Measurements from ENCODE around the gene PYGM. TPM values are rescaled to one million over a fixed set of nuclear protein-coding genes. Genes with fewer than 3 reads are reported as not detected.

The PYGM gene
- polyA plus RNA-seq, 1 experiment = 0.14 TPM

DNA sequence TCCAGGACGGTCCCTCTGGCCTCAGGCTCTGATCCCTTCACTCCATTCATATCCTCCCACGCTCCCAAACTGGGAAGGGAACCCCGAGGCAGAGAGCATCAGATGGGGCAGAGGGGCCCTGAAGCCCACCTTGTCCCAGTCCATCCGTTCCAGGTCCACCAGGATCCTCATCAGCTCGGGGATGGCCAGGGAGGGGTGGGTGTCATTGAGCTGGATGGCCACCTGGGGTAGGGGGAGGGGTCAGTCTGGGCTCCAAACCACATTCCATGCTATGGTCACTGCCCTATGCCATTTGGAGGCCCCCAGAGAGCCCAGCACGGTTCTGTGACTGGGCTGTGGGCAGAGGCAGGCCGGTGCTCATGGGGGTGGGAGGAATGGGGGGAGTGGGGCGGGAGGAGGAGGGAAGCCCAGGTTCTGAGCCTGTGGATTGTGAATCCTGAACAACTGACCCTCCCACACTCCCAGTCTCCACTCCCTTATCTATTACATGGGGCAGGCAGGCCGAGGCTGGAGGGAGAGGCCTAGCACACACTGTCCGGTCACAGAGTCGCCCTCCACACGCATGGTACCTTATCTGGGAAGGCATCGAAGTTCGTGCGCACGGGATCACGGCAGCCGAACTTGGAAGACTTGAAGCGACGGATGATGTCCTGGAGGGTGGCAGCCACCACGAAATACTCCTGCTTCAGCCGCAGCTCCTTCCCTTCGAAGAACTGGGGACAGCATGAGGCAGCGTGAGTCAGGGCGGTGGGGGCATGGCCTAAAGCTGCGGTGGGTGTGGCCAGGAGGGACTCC is 5.5 kb downstream of the PYGM start:
- TF ChIP-seq, protein P1, sequence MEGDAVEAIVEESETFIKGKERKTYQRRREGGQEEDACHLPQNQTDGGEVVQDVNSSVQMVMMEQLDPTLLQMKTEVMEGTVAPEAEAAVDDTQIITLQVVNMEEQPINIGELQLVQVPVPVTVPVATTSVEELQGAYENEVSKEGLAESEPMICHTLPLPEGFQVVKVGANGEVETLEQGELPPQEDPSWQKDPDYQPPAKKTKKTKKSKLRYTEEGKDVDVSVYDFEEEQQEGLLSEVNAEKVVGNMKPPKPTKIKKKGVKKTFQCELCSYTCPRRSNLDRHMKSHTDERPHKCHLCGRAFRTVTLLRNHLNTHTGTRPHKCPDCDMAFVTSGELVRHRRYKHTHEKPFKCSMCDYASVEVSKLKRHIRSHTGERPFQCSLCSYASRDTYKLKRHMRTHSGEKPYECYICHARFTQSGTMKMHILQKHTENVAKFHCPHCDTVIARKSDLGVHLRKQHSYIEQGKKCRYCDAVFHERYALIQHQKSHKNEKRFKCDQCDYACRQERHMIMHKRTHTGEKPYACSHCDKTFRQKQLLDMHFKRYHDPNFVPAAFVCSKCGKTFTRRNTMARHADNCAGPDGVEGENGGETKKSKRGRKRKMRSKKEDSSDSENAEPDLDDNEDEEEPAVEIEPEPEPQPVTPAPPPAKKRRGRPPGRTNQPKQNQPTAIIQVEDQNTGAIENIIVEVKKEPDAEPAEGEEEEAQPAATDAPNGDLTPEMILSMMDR (IDR thresholded peaks at IDR 0.05; ENCODE audit: low read depth, low read length) = no peak
- no peak overlapping the region for H3K4me3 ChIP-seq (ENCODE audit: low read depth, low read length)
- ChIA-PET CTCF (no interaction called here), POLR2A (no interaction called here)
- H3K27me3 ChIP-seq (ENCODE audit: control insufficient read depth, insufficient read depth, low read length) = no peaks in the 10 kb centered on the region
- H3K9me3 ChIP-seq (ENCODE audit: control insufficient read depth, insufficient read depth, low read length) = no peaks in the 10 kb centered on the region; the same call in 1 of the 2 replicates
- DNase-seq (ENCODE audit: low read depth, low spot score) = no peak
- no peak overlapping the region for H3K27ac ChIP-seq (ENCODE audit: low read depth, low read length)

DNA sequence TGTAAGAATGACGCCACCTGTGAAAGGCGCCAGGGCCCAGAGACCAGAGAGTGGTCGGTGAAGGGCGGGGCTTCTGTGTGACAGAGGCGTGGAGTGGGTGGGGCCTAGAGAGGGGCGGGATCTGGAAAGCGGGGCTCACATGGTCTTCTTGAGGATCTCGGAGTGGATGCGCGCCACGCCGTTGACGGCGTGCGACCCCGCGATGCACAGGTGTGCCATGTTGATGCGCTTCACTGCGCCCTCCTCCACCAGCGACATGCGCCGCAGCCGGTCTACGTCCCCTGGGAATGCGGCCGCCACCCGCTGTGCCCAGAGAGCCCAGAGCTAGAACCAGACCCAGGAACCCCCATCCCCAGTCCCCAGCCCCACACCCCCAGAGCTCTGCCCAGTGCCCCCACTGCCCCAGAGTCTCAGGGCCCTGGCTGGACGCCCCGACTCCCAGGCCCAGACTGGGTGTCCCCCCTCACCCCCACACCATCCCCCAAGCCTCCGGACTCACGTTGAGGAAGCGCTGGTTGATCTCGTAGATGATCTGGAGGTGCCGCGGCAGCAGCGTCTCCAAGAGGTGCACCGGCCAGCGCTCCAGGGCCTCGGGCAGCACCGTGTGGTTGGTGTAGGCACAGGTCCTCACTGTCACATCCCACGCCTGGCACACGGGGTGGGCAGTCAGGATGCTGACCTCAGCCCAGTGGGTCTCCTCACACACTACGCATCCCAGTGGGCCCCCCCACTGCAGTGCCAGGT is 6.2 kb downstream of the PYGM start:
- DNase-seq (ENCODE audit: low read depth, low spot score) = no peak
- Histone ChIP-seq H3K27me3 (ENCODE audit: control insufficient read depth, insufficient read depth, low read length) (no peaks in the 10 kb centered on the region), H3K4me3 (ENCODE audit: low read depth, low read length) (no peak overlapping the region), H3K27ac (ENCODE audit: low read depth, low read length) (no peak overlapping the region), H3K9me3 (ENCODE audit: control insufficient read depth, insufficient read depth, low read length) (no peaks in the 10 kb centered on the region; the same call in 1 of the 2 replicates)
- TF ChIP-seq, protein P1 (IDR thresholded peaks at IDR 0.05; ENCODE audit: low read depth, low read length) = no peak
- ChIA-PET POLR2A (no interaction called here), CTCF (interaction anchor here (1.3 kb wide), 1 partner anchor 11 kb away, joined by 4 read pairs; no protein-coding TSS in a partner anchor)

DNA sequence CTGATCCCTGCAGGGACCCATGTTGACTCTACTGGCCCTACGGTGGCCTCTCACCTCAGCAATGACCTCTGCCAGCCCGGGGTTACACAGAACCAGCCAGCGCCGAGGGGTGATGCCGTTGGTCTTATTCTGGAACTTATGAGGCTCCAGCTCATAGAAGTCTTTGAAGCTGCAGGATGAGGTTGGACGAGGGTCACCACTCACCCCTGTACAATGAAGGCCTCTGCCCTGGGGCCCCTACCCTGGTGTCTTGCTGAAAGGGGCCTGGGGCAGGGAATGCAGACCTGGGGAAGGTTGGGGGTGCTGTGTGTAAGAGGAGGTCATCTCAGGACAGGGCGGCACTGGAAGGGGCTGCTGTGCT is 6.8 kb downstream of the PYGM start:
- H3K9me3 ChIP-seq (ENCODE audit: control insufficient read depth, insufficient read depth, low read length) = no peaks in the 10 kb centered on the region; the same call in 1 of the 2 replicates
- TF ChIP-seq, protein P1 (IDR thresholded peaks at IDR 0.05; ENCODE audit: low read depth, low read length) = no peak
- ChIA-PET CTCF (interaction anchor here (1.3 kb wide), 1 partner anchor 10 kb away, joined by 4 read pairs; no protein-coding TSS in a partner anchor), POLR2A (no interaction called here)
- H3K27ac ChIP-seq (ENCODE audit: low read depth, low read length) = no peak overlapping the region
- no peak overlapping the region for H3K4me3 ChIP-seq (ENCODE audit: low read depth, low read length)
- no peaks in the 10 kb centered on the region for H3K27me3 ChIP-seq (ENCODE audit: control insufficient read depth, insufficient read depth, low read length)
- no peak for DNase-seq (ENCODE audit: low read depth, low spot score)

DNA sequence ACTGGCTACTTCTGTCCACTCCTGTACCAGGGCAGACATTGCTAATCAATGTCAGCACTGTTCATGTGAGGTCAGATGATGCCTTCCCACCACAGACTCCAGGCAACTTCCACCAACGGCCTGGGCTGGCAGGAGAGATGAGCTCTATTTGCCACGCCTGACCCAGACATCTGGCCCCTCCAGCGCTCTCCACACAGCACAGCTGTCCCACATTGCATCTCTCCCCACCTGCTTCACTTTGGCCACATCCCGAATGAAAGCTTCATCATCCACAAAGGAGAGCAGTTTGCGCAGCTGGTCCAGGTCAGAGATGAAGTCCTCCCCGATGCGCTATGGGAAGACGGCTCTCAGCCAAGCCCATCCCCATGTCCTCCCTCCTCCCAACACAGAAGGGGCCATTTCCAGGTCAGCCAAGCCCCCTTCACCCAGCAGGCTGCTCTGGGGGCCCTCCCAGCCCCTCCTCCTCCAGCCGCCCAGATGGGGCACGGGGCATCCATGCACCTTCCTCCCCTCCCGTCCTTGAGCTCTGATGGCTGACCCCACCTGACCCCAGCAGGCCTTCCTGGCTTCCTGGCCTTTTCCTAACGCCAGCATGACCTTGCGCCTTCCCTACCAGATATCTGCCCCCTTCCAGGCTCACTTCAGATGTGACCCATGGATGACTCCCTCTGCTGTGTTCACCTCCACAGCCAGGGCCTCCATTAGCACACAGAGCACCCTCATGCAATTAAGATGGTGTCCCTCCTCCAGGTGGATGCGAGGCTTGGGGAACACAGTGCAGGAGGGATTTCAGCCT is 7.4 kb downstream of the PYGM start:
- no peak for DNase-seq (ENCODE audit: low read depth, low spot score)
- Histone ChIP-seq H3K27ac (ENCODE audit: low read depth, low read length) (no peak overlapping the region), H3K4me3 (ENCODE audit: low read depth, low read length) (no peak overlapping the region), H3K9me3 (ENCODE audit: control insufficient read depth, insufficient read depth, low read length) (no peaks in the 10 kb centered on the region; the same call in 1 of the 2 replicates), H3K27me3 (ENCODE audit: control insufficient read depth, insufficient read depth, low read length) (no peaks in the 10 kb centered on the region)
- ChIA-PET POLR2A (no interaction called here), CTCF (interaction anchor here (1.3 kb wide), 1 partner anchor 10 kb away, joined by 4 read pairs; no protein-coding TSS in a partner anchor)
- TF ChIP-seq, protein P1 (IDR thresholded peaks at IDR 0.05; ENCODE audit: low read depth, low read length) = no peak
